Hepatocyte (in vitro differentiated cells): Measurements from ENCODE around the gene C12orf43. TPM values are rescaled to one million over a fixed set of nuclear protein-coding genes. Genes with fewer than 3 reads are reported as not detected.
"Not testable (repeated sequence)": the region's sequence is repeated elsewhere in the genome, so short reads cannot be mapped to it uniquely, and the experiment has no call there.

ENCODE experiments used
- DNase-seq: peaks from one replicate; pipeline ENCODE4 v3.0.0-alpha.2; 2016; ENCODE audit warnings: low spot score
- H2AFZ ChIP-seq: fragments of 200-600 bp; sonication (generic); 2 replicates; pipeline ENCODE4 v1.6.0; 2016; ENCODE audit warnings: antibody characterized with exemption, mild to moderate bottlenecking
- H3K27ac ChIP-seq: fragments of 200-600 bp; sonication (generic); 2 replicates; pipeline ENCODE4 v1.5.1; 2016; ENCODE audit warnings: mild to moderate bottlenecking
- H3K27me3 ChIP-seq: fragments of 200-600 bp; sonication (generic); 2 replicates; pipeline ENCODE4 v1.6.1; 2016
- H3K36me3 ChIP-seq: fragments of 200-600 bp; sonication (generic); replicated peaks from 2 replicates; pipeline ENCODE4 v1.5.1; 2016; ENCODE audit warnings: low read depth; ENCODE audit not compliant: insufficient read depth
- H3K4me1 ChIP-seq: fragments of 200-600 bp; sonication (generic); 2 replicates; pipeline ENCODE4 v1.5.1; 2016; ENCODE audit warnings: mild to moderate bottlenecking, moderate library complexity; ENCODE audit not compliant: insufficient read depth
- H3K4me2 ChIP-seq: fragments of 200-600 bp; sonication (generic); 2 replicates; pipeline ENCODE4 v1.6.0; 2016
- H3K4me3 ChIP-seq: fragments of 200-600 bp; sonication (generic); 2 replicates; pipeline ENCODE4 v1.5.1; 2016; ENCODE audit warnings: mild to moderate bottlenecking
- H3K79me2 ChIP-seq: fragments of 200-600 bp; sonication (generic); 2 replicates; pipeline ENCODE4 v1.6.0; 2017; ENCODE audit warnings: mild to moderate bottlenecking
- H3K9me2 ChIP-seq: fragments of 200-600 bp; sonication (generic); replicated peaks from 2 replicates; pipeline ENCODE4 v1.6.0; 2017; ENCODE audit warnings: mild to moderate bottlenecking; ENCODE audit not compliant: insufficient read depth
- H3K9me3 ChIP-seq: fragments of 200-600 bp; sonication (generic); 2 replicates; pipeline ENCODE4 v1.5.1; 2016; ENCODE audit warnings: low read depth, mild to moderate bottlenecking
- H4K20me1 ChIP-seq: fragments of 200-600 bp; sonication (generic); 2 replicates; pipeline ENCODE4 v1.6.0; 2016; ENCODE audit warnings: mild to moderate bottlenecking; ENCODE audit not compliant: insufficient read depth, poor library complexity, severe bottlenecking
- EZH2 ChIP-seq: fragments of 200-600 bp; sonication (generic); IDR thresholded peaks from 2 replicates; pipeline ENCODE4 v1.6.1; 2016; ENCODE audit warnings: antibody characterized with exemption, mild to moderate bottlenecking, borderline replicate concordance
- EZH2phosphoT487 ChIP-seq: fragments of 200-600 bp; sonication (generic); IDR thresholded peaks from one replicate; pipeline ENCODE4 v1.6.1; 2018; ENCODE audit warnings: antibody characterized with exemption, mild to moderate bottlenecking, low read depth, moderate library complexity; ENCODE audit not compliant: unreplicated experiment, severe bottlenecking
- WGBS: methylation state at CpG from one replicate; pipeline ENCODE4 v1.1.6; 2016; ENCODE audit warnings: low lambda C conversion rate; ENCODE audit errors: missing lambda C conversion rate; 5-methylcytosine and 5-hydroxymethylcytosine counted together
- polyA plus RNA-seq: library from polyadenylated mRNA; unstranded; fragments of >200 nt; fragmentation: Nextera tagmentation; extraction: Ambion mirVana; gene quantifications from 2 replicates; pipeline ENCODE4 v1.2.1, GENCODE V29; 2016
- total RNA-seq: library from RNA; depleted of rRNA; stranded (reverse); fragments of >200 nt; gene quantifications from 2 replicates; pipeline ENCODE4 v1.2.3, GENCODE V29; 2014
- TF ChIP-seq, protein P1 (sequence below): fragments of 200-600 bp; sonication (generic); IDR thresholded peaks from 2 replicates; pipeline ENCODE4 v1.5.1; 2016; ENCODE audit warnings: antibody characterized with exemption, mild to moderate bottlenecking; ENCODE audit not compliant: poor library complexity

Gene C12orf43
- total and polyA plus RNA-seq, 2 experiments from 2014 or later = 11.3 to 11.8 TPM

DNA sequence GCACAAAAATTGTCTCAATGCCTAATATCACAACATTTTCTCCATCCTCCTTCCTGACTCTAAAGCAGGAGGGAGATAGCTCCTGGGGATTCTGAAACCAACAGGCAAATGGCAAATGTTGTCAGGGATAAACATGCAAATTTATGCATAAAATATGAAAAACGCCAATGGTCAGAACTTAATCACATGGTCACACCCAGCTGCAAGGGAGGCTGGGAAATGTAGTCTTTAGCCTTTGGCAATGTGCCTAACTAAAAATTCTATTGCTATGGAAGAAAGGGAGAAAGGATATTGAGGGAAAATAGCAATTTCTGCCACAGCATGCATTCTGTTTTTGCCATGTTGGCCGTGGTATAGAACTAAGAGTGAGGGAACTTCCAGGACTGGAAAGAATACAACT is 34.4 kb upstream of the C12orf43 start:
- H3K9me3 ChIP-seq = no peaks in the 10 kb centered on the region
- H3K4me2 ChIP-seq = no peak overlapping the region
- no peaks in the 10 kb centered on the region for H4K20me1 ChIP-seq
- no peak for DNase-seq
- no peaks in the 10 kb centered on the region for H3K27me3 ChIP-seq
- TF ChIP-seq EZH2 (no peak), EZH2phosphoT487 (no peak)
- TF ChIP-seq, protein P1, sequence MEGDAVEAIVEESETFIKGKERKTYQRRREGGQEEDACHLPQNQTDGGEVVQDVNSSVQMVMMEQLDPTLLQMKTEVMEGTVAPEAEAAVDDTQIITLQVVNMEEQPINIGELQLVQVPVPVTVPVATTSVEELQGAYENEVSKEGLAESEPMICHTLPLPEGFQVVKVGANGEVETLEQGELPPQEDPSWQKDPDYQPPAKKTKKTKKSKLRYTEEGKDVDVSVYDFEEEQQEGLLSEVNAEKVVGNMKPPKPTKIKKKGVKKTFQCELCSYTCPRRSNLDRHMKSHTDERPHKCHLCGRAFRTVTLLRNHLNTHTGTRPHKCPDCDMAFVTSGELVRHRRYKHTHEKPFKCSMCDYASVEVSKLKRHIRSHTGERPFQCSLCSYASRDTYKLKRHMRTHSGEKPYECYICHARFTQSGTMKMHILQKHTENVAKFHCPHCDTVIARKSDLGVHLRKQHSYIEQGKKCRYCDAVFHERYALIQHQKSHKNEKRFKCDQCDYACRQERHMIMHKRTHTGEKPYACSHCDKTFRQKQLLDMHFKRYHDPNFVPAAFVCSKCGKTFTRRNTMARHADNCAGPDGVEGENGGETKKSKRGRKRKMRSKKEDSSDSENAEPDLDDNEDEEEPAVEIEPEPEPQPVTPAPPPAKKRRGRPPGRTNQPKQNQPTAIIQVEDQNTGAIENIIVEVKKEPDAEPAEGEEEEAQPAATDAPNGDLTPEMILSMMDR = no peak
- no peaks in the 10 kb centered on the region for H3K36me3 ChIP-seq
- no peak overlapping the region for H2AFZ ChIP-seq
- H3K9me2 ChIP-seq = no peaks in the 10 kb centered on the region
- no peaks in the 10 kb centered on the region for H3K4me1 ChIP-seq
- H3K4me3 ChIP-seq = no peak overlapping the region
- WGBS = 85% methylated on average over 2 of the region's 2 CpGs
- H3K27ac ChIP-seq = no peak overlapping the region
- H3K79me2 ChIP-seq = no peaks in the 10 kb centered on the region

DNA sequence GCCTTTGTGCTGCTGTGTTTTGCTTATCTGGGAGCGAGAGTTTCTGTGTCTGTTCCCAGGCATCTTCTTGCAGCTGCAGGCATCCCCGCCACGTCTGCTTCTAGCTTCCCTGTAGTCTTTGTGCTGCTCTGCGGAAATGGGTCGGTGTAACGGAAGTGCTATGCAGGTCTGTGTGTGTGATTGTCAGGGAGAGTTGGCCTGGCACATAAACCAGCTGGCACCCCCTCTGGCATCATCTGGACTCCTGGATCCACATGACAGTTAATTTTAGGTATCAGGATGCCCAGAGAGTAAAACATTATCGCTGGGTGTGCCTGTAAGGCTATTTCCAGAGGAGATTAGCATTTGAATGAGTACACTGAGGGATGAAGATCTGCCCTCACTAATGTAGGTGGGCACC is 32.2 kb upstream of the C12orf43 start:
- no peak for DNase-seq
- H3K27ac ChIP-seq = no peak overlapping the region
- TF ChIP-seq EZH2phosphoT487 (no peak), EZH2 (no peak)
- TF ChIP-seq, protein P1 = no peak
- H3K4me1 ChIP-seq = no peaks in the 10 kb centered on the region
- H3K79me2 ChIP-seq = no peaks in the 10 kb centered on the region
- H3K9me3 ChIP-seq = no peaks in the 10 kb centered on the region
- 62% methylated on average over 7 of the region's 7 CpGs for WGBS
- no peak overlapping the region for H2AFZ ChIP-seq
- no peak overlapping the region for H3K4me3 ChIP-seq
- no peaks in the 10 kb centered on the region for H3K36me3 ChIP-seq
- no peaks in the 10 kb centered on the region for H4K20me1 ChIP-seq
- no peak overlapping the region for H3K4me2 ChIP-seq
- H3K9me2 ChIP-seq = no peaks in the 10 kb centered on the region
- no peaks in the 10 kb centered on the region for H3K27me3 ChIP-seq

DNA sequence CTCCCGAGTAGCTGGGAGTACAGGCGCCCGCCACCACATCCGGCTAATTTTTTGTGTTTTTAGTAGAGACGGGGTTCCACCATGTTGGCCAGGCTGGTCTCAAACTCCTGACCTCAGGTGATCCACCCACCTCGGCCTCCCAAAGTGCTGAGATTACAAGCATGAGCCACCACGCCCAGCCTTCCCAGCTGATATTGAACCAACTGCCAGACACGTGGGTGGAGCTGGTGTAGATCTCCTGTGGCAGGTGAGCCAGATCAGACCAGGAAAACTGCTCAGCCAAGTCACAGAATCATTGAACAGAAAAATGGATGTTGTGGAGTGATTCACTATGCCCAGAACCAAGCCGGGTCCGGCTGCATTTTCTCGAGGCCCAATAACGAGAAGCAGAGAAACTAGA is 31.1 kb upstream of the C12orf43 start:
- not testable (repeated sequence) for H3K4me2 ChIP-seq, H3K79me2 ChIP-seq, H3K4me3 ChIP-seq, H4K20me1 ChIP-seq, H3K9me3 ChIP-seq, H3K27me3 ChIP-seq, H2AFZ ChIP-seq, H3K36me3 ChIP-seq, H3K4me1 ChIP-seq, H3K9me2 ChIP-seq, H3K27ac ChIP-seq, DNase-seq
- WGBS = 80% methylated on average over 12 of the region's 12 CpGs

DNA sequence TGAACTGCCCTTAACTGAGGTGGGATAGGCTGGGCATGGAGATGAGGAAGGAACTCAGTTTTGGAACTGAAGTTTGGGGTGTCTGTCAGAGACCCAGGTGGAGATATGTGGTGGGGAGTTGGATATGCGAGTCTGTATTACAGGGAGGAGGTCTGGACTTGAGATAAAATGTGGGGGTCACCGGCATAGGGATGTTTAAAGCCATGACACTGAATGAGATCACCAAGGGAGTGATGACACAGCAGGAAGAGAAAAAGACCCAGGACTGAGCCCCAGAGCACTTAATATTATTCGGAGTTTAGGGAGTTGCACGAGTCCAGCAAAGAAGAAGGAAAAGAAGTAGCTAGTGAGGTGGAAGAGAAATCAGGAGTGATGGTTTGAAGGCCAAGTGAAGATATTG is 26.8 kb upstream of the C12orf43 start:
- no peaks in the 10 kb centered on the region for H3K27me3 ChIP-seq
- WGBS = 84% methylated on average over 4 of the region's 4 CpGs
- H3K9me2 ChIP-seq = no peaks in the 10 kb centered on the region
- TF ChIP-seq, protein P1 = no peak
- TF ChIP-seq EZH2 = no peak
- no peak for TF ChIP-seq EZH2phosphoT487
- H4K20me1 ChIP-seq = no peaks in the 10 kb centered on the region
- H3K4me2 ChIP-seq = no peak overlapping the region
- H3K27ac ChIP-seq = no peak overlapping the region
- H3K9me3 ChIP-seq = no peaks in the 10 kb centered on the region
- no peaks in the 10 kb centered on the region for H3K79me2 ChIP-seq
- DNase-seq = no peak
- no peak overlapping the region for H3K4me3 ChIP-seq
- no peak overlapping the region for H2AFZ ChIP-seq
- H3K36me3 ChIP-seq = no peaks in the 10 kb centered on the region
- H3K4me1 ChIP-seq = no peaks in the 10 kb centered on the region
